ENCODE data around the gene CD274. TPM values are rescaled to one million over a fixed set of nuclear protein-coding genes. Genes with fewer than 3 reads are reported as not detected.

The CD274 gene
- 60.4 and 61.7 TPM in 2 replicates for total RNA-seq

DNA sequence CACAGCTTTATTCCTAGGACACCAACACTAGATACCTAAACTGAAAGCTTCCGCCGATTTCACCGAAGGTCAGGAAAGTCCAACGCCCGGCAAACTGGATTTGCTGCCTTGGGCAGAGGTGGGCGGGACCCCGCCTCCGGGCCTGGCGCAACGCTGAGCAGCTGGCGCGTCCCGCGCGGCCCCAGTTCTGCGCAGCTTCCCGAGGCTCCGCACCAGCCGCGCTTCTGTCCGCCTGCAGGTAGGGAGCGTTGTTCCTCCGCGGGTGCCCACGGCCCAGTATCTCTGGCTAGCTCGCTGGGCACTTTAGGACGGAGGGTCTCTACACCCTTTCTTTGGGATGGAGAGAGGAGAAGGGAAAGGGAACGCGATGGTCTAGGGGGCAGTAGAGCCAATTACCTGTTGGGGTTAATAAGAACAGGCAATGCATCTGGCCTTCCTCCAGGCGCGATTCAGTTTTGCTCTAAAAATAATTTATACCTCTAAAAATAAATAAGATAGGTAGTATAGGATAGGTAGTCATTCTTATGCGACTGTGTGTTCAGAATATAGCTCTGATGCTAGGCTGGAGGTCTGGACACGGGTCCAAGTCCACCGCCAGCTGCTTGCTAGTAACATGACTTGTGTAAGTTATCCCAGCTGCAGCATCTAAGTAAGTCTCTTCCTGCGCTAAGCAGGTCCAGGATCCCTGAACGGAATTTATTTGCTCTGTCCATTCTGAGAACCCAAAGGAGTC is at the start of gene CD274:
CD274 (plus strand) TSS at position 184 of the 733 bp plus-strand sequence. CDS start 5,572 bp downstream, outside the sequence.
- Mint-ChIP-seq H3K27me3 (ENCODE audit: insufficient read depth) (no peaks in the 10 kb centered on the region), H3K9me3 (peaks cover 3% of the 10 kb centered on the region), H3K36me3 (ENCODE audit: low read depth) (peaks cover 23% of the 10 kb centered on the region), H3K4me3 (peak within 1 kb of the TSS; percentile 96), H3K27ac (peak within 1 kb of the TSS; percentile 90), H3K4me1 (ENCODE audit: low read depth) (peaks cover 85% of the 10 kb centered on the region)
- peak; percentile 85 for DNase-seq (ENCODE audit: low spot score)
- intact Hi-C loops (cut with micrococcal nuclease): loop anchor here (1.0 to 10.0 kb wide), 12 partner anchors 9 to 1923 kb away; partner anchors contain the start of genes JAK2, PDCD1LG2, PLGRKT and RCL1

- H3K4me1 Mint-ChIP-seq (ENCODE audit: low read depth): peaks cover 21% of the 10 kb centered on the region
- H3K36me3 Mint-ChIP-seq (ENCODE audit: low read depth): peaks cover 29% of the 10 kb centered on the region
- intact Hi-C loops (cut with micrococcal nuclease): no loop called here
- H3K27me3 Mint-ChIP-seq (ENCODE audit: insufficient read depth): no peaks in the 10 kb centered on the region
- no peak overlapping the region for H3K27ac Mint-ChIP-seq
- H3K4me3 Mint-ChIP-seq: no peak overlapping the region
- DNase-seq (ENCODE audit: low spot score): no peak
- H3K9me3 Mint-ChIP-seq: peaks cover 29% of the 10 kb centered on the region
Observed at GRCh38 chr9:5402217-5402616, 48.1 kb upstream of the CD274 start.

DNA sequence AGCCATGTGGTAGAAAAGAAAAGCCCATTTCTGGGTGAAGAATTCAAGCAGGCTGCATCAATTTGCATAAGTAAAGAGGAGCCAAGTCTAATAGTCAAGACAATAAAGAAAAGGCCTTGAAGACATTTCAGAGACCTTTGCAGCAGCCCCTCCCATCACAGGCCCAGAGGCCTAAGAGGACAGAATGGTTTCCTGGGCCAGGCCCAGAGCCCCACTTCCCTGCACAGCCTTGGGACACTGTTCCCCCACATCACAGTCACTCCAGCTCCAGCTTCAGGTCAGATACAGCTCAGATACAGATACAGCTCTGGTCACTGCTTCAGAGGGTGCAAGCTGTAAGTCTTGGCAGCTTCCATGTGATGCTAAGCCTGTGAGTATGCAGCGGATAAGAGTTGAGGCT is 41.7 kb upstream of the CD274 start:
- Mint-ChIP-seq H3K9me3 (peaks cover 58% of the 10 kb centered on the region), H3K27ac (no peak overlapping the region), H3K4me3 (no peak overlapping the region), H3K36me3 (ENCODE audit: low read depth) (peaks cover 45% of the 10 kb centered on the region), H3K4me1 (ENCODE audit: low read depth) (no peaks in the 10 kb centered on the region), H3K27me3 (ENCODE audit: insufficient read depth) (no peaks in the 10 kb centered on the region)
- intact Hi-C loops (cut with micrococcal nuclease): no loop called here
- DNase-seq (ENCODE audit: low spot score): no peak

DNA sequence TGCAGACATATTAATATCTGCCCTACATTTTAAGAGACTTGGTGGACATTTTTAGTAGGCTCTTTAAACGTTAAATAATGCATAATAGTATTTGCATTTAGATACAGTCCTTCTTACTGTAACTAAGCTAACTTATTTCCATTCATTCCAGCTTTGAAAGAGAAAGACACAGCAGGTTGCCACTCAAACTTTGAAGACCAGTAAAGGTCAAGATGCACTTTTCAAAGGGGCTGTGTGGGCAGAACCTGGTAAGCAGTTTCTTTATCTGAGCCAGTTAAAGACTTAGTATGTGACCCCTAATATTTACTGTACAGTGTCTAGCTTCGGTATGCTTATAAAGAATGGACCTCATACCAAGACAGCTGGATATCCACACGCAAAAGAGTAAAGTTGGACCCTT is 33.4 kb upstream of the CD274 start:
- H3K4me1 Mint-ChIP-seq (ENCODE audit: low read depth): peaks cover 15% of the 10 kb centered on the region
- intact Hi-C loops (cut with micrococcal nuclease): no loop called here

GRCh38 chr9:5418481-5418880 is 31.9 kb upstream of the CD274 start:
- no peak for DNase-seq (ENCODE audit: low spot score)
- peaks cover 15% of the 10 kb centered on the region for H3K4me1 Mint-ChIP-seq (ENCODE audit: low read depth)
- no peaks in the 10 kb centered on the region for H3K27me3 Mint-ChIP-seq (ENCODE audit: insufficient read depth)
- H3K4me3 Mint-ChIP-seq: no peak overlapping the region
- H3K36me3 Mint-ChIP-seq (ENCODE audit: low read depth): peaks cover 11% of the 10 kb centered on the region
- intact Hi-C loops (cut with micrococcal nuclease): no loop called here
- no peak overlapping the region for H3K27ac Mint-ChIP-seq
- no peaks in the 10 kb centered on the region for H3K9me3 Mint-ChIP-seq

More for the DNA sequence above, 33.4 kb upstream of the CD274 start:
- DNase-seq (ENCODE audit: low spot score): no peak
- Mint-ChIP-seq H3K27me3 (ENCODE audit: insufficient read depth) (no peaks in the 10 kb centered on the region), H3K27ac (no peak overlapping the region), H3K4me3 (no peak overlapping the region), H3K36me3 (ENCODE audit: low read depth) (peaks cover 18% of the 10 kb centered on the region), H3K9me3 (peaks cover 11% of the 10 kb centered on the region)

DNA sequence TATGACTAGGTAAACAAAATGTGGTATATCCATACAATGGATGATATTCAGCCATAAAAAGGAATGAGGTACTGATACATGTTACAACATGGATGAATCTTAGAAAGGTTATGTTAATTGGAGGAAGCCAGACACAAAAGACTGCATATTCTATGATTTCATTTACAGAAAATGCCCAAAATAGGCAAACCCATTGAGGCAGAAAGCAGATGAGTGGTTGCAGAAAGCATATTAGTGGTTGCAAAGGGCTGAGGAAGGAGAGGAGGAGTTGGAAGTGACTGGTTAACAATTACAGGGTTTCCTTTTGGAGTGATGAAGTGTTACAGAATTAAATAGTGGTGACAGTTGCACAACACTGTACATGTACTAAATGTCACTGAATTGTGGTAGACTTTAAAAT is 30.4 kb upstream of the CD274 start:
- Mint-ChIP-seq H3K4me1 (ENCODE audit: low read depth) (peaks cover 17% of the 10 kb centered on the region), H3K36me3 (ENCODE audit: low read depth) (peaks cover 10% of the 10 kb centered on the region), H3K4me3 (no peak overlapping the region), H3K27ac (no peak overlapping the region), H3K9me3 (no peaks in the 10 kb centered on the region), H3K27me3 (ENCODE audit: insufficient read depth) (no peaks in the 10 kb centered on the region)
- no peak for DNase-seq (ENCODE audit: low spot score)
- intact Hi-C loops (cut with micrococcal nuclease): loop anchor here (10.0 kb wide), 2 partner anchors 55 to 115 kb away; partner anchors contain the start of gene RLN2

DNA sequence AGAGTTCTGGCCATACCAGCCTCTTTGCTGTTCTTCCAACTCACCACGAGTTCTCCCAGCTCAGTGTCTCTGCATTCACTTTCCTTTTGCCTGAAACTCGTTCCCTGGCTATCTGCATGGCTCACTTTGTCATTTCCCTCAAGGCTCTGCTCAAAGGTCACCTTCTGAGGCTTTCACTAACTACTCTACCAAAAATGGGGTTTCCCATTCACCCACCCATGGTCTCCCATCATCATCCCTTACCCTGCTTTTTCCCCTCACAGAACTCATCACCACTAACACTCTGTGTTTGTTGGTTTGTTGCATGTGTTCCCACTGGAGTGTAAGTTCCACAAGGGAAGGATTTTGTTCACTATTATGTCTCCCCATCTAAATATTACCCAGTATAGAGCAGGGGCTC is 29.2 kb upstream of the CD274 start:
- intact Hi-C loops (cut with micrococcal nuclease): loop anchor here (10.0 kb wide), 2 partner anchors 56 to 116 kb away; partner anchors contain the start of gene RLN2
- no peaks in the 10 kb centered on the region for H3K9me3 Mint-ChIP-seq
- H3K4me3 Mint-ChIP-seq: no peak overlapping the region
- peaks cover 7% of the 10 kb centered on the region for H3K36me3 Mint-ChIP-seq (ENCODE audit: low read depth)
- H3K27ac Mint-ChIP-seq: no peak overlapping the region
- DNase-seq (ENCODE audit: low spot score): no peak
- H3K27me3 Mint-ChIP-seq (ENCODE audit: insufficient read depth): no peaks in the 10 kb centered on the region
- H3K4me1 Mint-ChIP-seq (ENCODE audit: low read depth): peaks cover 22% of the 10 kb centered on the region

DNA sequence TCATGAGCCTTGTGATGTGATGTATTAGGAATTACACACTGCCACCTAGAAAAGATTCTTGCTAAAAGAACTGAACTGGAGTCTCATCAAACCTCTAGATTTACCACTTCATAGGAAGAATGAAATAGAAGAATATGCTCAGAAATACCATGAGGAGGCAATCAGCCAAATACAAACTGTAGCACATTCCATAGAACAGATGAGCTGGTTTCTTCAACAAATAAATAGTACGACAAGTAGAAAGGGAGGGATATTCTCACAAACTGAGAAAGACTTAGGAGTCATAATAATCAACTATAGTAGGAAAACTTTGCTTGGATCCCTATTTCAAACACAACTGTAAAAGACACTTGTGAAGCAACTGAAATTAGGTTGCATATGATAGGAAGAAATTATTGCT is 28.1 kb upstream of the CD274 start:
- H3K27me3 Mint-ChIP-seq (ENCODE audit: insufficient read depth): no peaks in the 10 kb centered on the region
- H3K4me1 Mint-ChIP-seq (ENCODE audit: low read depth): peaks cover 22% of the 10 kb centered on the region
- peaks cover 6% of the 10 kb centered on the region for H3K36me3 Mint-ChIP-seq (ENCODE audit: low read depth)
- no peak overlapping the region for H3K27ac Mint-ChIP-seq
- intact Hi-C loops (cut with micrococcal nuclease): loop anchor here (10.0 kb wide), 2 partner anchors 57 to 117 kb away; partner anchors contain the start of gene RLN2
- H3K4me3 Mint-ChIP-seq: no peak overlapping the region
- no peaks in the 10 kb centered on the region for H3K9me3 Mint-ChIP-seq
- DNase-seq (ENCODE audit: low spot score): no peak

DNA sequence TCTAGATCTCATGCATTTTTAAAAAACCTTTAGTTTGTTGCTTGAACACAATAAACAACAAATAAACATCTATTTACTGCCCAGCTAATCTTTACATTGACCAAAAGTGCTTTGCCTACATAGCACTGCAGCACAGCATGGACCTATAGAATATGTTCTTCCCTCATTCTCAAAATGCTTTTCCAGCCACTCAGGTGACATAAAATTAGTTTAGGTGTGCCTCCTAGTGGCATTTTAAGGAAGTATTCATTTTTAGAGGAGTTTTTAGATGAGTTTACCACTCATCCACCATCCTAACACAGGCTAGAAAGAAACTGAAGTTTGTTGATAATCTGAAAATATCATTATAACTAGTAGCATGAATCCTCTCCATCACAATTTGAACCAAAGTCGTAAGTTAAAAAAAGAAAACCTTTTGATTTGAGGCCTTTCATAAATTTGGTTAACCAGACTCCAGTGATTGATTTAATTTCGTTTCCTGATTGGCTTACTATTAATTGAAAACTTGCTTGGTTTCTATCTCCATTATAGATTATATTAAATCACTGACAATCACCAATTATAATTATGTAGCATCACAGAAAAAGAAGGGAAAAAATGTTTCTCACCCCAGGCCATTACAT is 25.2 kb upstream of the CD274 start:
- Mint-ChIP-seq H3K27ac (no peak overlapping the region), H3K36me3 (ENCODE audit: low read depth) (peaks cover 8% of the 10 kb centered on the region), H3K4me3 (no peak overlapping the region), H3K4me1 (ENCODE audit: low read depth) (peaks cover 21% of the 10 kb centered on the region), H3K27me3 (ENCODE audit: insufficient read depth) (no peaks in the 10 kb centered on the region), H3K9me3 (no peaks in the 10 kb centered on the region)
- intact Hi-C loops (cut with micrococcal nuclease): loop anchor here (1.0 to 10.0 kb wide), 6 partner anchors 60 to 663 kb away; partner anchors contain the start of gene RLN2
- DNase-seq (ENCODE audit: low spot score): no peak

DNA sequence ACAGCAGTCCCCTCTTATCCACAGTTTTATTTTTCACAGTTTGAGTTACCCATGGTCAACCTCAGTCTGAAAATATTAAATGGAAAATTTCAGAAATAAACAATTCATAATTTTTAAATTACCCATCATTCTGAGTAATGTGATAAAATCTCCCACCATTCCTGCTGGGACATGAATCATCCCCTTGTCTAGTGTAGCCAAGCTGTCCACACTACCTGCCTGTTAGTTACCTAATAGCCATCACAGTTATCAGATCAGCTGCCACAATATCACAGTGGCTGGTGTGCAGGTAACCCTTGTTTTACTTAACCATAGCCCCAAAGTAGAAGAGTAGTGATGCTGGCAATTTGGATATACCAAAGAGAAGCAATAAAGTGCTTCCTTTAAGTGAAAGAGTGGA is 23.3 kb upstream of the CD274 start:
- Mint-ChIP-seq H3K27ac (no peak overlapping the region), H3K4me1 (ENCODE audit: low read depth) (peaks cover 7% of the 10 kb centered on the region), H3K36me3 (ENCODE audit: low read depth) (peaks cover 15% of the 10 kb centered on the region), H3K27me3 (ENCODE audit: insufficient read depth) (no peaks in the 10 kb centered on the region), H3K4me3 (no peak overlapping the region), H3K9me3 (no peaks in the 10 kb centered on the region)
- intact Hi-C loops (cut with micrococcal nuclease): loop anchor here (5.0 to 10.0 kb wide), 3 partner anchors 62 to 122 kb away; partner anchors contain the start of gene RLN2
- DNase-seq (ENCODE audit: low spot score): no peak

- intact Hi-C loops (cut with micrococcal nuclease): loop anchor here (5.0 to 10.0 kb wide), 3 partner anchors 63 to 123 kb away; partner anchors contain the start of gene RLN2
- DNase-seq (ENCODE audit: low spot score): no peak
- Mint-ChIP-seq H3K9me3 (no peaks in the 10 kb centered on the region), H3K27me3 (ENCODE audit: insufficient read depth) (no peaks in the 10 kb centered on the region), H3K27ac (no peak overlapping the region), H3K4me3 (no peak overlapping the region), H3K4me1 (ENCODE audit: low read depth) (peaks cover 7% of the 10 kb centered on the region), H3K36me3 (ENCODE audit: low read depth) (peaks cover 24% of the 10 kb centered on the region)
Observed at GRCh38 chr9:5428172-5428571, 22.2 kb upstream of the CD274 start.

- no peaks in the 10 kb centered on the region for H3K9me3 Mint-ChIP-seq
- no peak overlapping the region for H3K27ac Mint-ChIP-seq
- no peak overlapping the region for H3K4me3 Mint-ChIP-seq
- no peaks in the 10 kb centered on the region for H3K27me3 Mint-ChIP-seq (ENCODE audit: insufficient read depth)
- H3K36me3 Mint-ChIP-seq (ENCODE audit: low read depth): peaks cover 27% of the 10 kb centered on the region
- DNase-seq (ENCODE audit: low spot score): no peak
- peaks cover 7% of the 10 kb centered on the region for H3K4me1 Mint-ChIP-seq (ENCODE audit: low read depth)
- intact Hi-C loops (cut with micrococcal nuclease): loop anchor here (5.0 to 10.0 kb wide), 3 partner anchors 64 to 124 kb away; partner anchors contain the start of gene RLN2
Observed at GRCh38 chr9:5428794-5429528, 21.4 kb upstream of the CD274 start.

Measured in activated T-helper 1 cell treated with anti-CD3 and anti-CD28 coated beads, Interleukin-12 subunit alpha, Interleukin-12 subunit beta, Interleukin-2, Interleukin-4 antibody, amounts not matched to agents 30 ng/mL and 10 ng/mL and 1 ng/mL, durations not matched to agents 14 hours and 24 hours and 36 hours (primary cell).